Stimulated activated CD4-positive, alpha-beta T cell treated with anti-CD3 and anti-CD28 coated beads, Interleukin-12 subunit alpha, Interleukin-12 subunit beta, amount 100 ng/mL, for 24 hours (primary cell): Measurements from ENCODE around the gene SULT1A4.
"Not testable (repeated sequence)": the region's sequence is repeated elsewhere in the genome, so short reads cannot be mapped to it uniquely, and the experiment has no call there.

ENCODE experiments used
- DNase-seq, 2 experiments: peaks; one replicate each; pipeline ENCODE4 v3.0.0-alpha.2; 2020; ENCODE audit warnings: low read depth in 2 of 2

SULT1A4 gene

DNA sequence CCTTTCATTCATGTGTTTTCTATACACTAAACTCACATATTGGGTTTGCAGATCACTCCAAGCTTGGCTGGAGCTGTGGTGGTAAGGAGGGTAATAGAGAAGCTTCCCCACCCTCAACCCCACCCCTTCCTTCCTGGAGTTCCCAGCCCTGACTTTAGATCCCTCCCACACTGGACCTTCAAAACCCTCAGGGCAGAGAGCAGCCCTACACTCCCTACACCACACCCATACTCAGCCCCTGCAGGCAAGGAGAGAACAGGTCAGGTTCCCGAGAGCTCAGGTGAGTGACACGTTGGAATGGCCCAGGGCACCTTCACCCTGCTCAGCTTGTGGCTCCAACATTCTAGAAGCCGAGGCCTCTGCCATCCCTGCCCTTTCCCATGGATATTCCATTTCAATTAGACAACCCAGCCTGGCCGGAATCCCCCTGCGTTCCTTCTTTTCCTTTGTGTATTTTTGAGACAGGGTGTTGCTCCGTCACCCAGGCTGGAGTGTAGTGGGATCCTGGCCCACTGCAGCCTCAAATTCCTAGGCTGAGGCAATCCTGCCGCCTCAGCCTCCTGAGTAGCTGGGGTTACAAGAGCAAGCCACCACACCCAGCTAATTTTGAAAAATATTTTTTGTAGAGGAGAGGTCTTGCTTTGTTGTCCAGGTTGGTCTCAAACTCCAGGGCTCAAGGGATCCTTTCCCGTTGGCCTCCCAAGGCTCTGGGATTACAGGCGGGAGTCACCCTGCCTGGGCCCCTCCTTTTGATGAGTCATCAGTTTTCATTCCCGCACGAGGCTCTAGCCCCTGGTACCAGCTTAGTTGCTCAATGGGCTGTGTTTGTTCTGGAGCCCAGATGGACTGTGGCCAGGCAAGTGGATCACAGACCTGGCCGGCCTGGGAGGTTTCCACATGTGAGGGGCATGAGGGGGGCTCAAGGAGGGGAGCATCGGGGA lies at the start of gene SULT1A4:
Gene SULT1A4 (plus strand): TSS at position 208 of the 941 bp plus-strand sequence. CDS start 1,473 bp downstream, outside the sequence.
- not testable (repeated sequence) for DNase-seq

DNA sequence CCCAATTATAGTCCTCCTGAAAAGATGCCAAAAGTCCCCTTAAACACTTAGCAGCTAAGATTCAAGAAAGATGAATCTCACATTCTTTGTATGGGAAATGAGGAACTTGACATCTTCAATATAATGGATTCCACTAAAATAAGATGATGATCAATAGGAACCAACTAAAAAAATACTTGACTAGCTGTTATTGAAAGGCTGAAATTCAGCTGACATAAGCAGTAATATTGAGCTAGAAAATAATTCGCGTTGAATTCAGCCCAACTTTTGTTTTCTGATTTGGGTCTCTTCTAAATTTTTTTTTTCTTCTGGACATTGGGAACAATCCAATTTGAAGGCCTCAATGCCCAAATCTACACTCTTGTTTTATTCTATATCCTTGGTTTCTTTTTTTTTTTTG lies 36.1 kb upstream of the SULT1A4 start:
- DNase-seq = not testable (repeated sequence)

DNA sequence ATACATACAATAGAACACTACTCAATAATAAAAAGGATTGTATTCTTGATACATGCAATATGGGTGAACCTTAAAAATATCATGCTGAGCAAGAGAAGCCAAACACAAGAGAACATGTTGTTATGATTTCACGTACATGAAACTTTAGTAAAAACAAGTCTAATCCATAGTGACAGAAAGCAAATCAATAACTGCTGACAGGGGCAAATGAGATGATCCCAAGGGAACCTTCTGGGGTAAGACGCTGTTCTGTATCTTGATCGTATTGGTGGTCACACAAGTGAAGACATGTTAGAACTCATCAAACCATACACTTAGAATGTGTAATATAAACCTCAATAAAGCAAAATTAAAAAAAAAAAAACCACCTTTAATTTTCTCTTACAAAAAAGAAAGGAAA lies 34.3 kb upstream of the SULT1A4 start:
- not testable (repeated sequence) for DNase-seq

DNA sequence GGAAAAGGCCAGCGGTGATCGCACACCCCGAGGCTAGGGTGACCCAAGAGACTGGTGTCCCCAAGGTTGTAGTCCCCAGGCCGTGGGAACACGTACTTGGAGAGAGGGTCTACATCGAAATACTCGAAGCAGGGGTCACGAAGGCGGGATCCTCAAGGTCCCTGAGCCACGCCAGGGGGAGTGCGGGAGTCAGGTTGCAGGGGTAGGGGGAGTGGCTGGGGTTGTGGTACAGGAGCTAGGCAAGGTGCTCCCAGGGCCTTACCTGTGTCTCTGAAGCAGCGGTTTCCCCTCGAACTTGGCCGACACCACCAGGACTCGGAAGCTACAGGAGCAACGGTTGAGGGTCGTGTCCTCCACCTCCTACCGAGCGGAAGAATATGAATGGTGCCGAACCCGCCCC lies 6.0 kb upstream of the SULT1A4 start:
- DNase-seq = not testable (repeated sequence)

DNA sequence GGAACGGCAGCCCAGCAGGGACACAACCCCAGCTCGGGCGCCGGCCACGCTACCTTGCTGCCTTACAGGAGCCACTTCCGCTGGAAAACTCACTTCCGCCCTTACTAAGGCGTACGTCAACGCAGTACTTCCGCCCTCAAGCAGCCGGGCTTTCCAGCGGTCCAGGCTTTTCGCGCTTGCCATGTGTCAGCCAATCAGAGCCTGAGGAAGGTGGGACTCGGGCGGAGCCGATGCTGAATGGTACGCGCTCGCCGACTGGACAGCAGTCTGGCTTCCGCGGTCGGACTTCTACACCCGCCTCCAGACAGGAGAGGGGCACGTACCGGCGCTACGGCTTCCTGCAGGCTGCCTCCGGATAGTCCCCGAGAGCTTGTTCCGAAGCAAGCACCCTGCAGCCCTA lies 5.4 kb upstream of the SULT1A4 start, which contains the start of the genes BOLA2 and SLX1B:
Gene BOLA2 (minus strand): TSS at position 83 of the 400 bp plus-strand sequence. CDS start 98 bp downstream, outside the sequence.
Gene SLX1B (plus strand): TSS at position 265 of the 400 bp plus-strand sequence.
- DNase-seq = not testable (repeated sequence)

DNA sequence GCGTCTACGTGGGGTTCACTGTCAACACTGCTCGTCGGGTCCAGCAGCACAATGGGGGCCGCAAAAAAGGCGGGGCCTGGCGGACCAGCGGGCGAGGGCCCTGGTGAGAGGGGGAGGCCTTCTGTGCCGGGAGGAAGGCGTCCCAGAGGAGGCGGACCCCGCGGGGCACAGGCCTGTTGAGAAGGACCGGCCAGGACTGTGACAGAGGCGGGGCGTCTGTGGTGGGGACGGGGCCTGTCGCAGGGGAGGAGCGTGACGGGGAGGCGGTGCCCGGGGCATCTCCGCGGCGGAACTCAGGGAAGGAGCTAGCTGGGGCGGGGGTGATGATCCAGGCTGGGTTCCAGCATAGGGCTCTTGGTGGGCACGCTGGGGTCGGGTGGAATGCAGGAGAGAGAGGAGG lies 4.9 kb upstream of the SULT1A4 start:
- not testable (repeated sequence) for DNase-seq

DNA sequence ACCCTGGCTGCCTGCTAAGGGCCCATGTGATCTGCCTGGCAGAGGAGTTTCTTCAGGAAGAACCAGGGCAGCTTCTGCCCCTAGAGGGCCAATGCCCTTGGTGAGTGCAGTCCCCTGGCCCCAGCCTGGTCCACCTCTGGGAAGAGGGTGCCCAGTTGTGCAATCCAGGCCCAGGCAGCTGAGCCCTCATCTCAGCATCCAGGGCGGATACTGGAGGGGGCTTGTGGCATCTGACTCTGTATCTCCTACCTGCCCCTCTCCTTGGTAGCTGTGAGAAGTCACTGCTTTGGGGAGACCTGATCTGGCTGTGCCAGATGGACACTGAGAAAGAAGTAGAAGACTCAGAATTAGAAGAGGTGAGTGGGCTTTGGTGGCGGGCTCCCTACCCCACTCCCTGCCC lies 2.1 kb upstream of the SULT1A4 start:
- not testable (repeated sequence) for DNase-seq

DNA sequence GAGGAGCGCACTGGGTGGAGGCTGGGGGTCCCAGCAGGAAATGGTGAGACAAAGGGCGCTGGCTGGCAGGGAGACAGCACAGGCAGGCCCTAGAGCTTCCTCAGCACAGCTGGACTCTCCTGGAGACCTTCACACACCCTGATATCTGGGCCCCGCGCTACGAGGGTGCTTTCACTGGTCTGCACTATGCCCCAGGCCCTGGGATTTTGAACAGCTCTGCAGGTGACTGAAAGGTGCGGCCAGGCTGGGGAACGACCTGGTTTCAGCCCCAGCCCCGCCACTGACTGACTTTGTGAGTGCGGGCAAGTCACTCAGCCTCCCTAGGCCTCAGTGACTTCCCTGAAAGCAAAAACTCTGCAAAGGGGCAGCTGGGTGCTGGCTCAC lies 926 bp downstream of the SULT1A4 start:
- not testable (repeated sequence) for DNase-seq

DNA sequence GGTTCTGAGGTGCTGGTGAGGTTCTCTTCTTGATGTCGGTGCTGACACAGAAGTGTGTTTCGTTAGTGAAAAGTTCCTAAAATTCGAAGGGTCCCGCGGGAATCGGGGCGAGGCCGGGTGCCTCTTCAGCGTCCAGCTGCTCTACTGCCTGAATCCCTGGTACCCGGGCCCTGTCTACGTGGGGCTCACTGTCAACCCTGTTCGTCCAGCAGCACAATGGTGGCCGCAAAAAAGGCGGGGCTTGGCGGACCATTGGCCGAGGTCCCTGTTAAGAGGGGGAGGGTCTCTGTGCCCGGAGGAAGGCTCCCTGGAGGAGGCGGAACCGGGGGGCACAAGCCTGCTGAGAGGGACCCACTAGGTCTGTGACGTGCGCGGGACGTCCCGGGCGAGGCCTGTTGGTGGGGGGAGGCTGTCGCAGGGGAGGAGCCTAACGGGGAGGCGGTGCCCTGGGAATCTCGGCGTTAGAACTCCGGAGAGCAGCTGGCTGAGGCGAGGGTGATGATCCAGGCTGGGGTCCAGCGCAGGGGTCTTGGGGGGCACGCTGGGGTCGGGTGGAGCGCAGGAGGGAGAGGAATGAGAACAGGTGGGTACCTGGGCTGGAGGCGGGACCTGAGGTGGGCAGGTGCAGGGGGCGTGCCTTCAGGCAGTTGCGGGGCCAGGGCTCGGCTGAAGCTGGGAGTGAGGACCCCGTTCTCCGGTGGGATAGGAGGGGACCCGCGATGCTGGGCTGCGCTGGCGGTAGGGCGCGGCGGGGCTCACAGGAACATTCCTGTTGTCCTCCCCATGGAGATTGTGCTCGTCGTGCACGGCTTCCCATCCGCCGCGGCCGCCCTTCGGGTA lies 6.5 kb downstream of the SULT1A4 start:
- DNase-seq = not testable (repeated sequence)

DNA sequence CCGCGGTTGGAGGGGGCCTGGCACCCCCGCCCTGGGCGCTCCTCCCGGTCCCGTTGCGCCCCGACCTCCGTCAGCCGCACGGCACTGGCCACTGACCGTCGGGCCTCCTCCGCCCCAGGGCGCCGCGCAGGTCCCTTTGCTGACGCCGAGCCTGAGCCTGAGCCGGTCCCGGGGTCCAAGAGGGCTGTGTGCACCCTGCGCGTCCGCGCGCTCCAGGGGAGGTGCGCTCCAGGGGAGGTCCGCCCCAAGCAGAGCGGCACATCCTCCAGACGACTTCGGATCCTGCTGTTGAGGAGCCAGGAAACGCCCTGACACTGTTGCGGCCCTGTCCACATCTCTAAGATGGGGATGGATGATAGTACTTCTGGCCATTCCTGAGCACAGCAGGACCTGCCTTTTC lies 7.2 kb downstream of the SULT1A4 start:
- DNase-seq = not testable (repeated sequence)

DNA sequence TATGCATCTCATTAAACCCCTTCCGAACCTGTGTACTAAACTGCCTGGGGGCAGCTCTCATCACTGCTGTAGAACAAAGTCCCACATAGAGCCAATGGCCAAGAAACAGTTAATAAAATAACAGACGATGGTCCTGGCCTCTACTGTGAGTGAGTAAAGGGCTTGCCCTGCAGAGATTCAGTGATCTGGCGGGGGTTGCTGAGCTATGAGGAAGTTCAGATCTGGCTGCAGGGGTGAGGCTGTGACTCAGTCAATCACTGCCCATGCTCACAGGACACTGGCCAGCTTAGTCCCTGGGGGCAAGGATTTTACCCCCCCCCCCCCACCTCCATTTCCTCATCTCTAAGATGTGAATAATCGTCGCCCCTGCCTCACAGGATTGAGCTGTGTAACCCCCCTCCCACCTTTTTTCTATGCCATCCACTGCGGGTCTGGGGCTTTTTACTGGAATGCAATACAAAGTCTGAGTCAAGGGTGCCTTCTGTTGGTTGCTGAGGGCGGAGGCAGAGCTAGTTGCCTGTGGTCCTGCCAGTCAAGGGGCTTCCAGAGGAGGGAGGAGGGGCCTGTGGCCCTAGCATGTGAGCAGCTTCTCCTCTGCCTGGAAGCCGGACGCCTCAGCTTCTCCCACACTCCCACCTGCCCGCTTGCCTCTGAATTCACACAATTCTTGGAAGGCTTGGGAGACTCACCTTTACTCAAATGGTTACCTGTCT lies 8.1 kb downstream of the SULT1A4 start:
- not testable (repeated sequence) for DNase-seq

DNA sequence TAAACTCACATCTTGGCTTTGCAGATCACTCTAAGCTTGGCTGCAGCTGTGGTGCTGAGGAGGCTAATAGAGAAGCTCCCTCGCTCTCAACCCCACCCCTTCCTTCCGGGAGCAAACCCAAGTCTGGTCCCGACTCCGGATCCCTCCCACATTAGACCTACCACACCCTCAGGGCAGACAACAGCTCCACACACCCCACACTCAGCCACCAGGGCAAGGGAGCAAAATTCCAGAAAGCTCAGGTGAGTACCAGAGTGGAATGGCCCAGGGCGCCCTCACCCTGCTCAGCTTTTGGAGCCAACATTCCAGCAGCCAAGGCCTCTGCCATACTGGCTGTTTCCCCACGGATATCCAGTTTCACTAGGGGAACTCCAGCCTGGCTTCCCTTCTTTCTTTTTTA lies 9.9 kb downstream of the SULT1A4 start:
- peak; percentile 17 for DNase-seq

DNA sequence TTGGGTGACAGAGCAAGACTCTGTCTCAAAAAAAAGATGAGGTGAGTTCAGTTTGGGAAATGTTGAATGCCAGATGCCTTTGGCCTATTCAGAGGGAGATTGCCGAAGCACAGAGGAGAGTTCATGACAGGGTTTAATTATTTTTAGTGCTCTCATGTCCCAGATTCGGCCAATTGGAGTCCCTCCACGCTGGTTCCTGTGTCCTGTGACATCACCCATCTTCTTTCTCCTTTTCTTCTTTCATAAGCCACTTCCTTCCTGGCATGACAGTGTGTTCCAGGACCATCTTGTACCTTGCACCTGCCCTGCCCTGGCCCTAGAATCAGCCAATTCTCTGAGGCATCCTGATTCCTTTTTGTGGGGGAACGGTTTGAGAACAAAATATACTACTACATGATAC lies 12.4 kb downstream of the SULT1A4 start:
- DNase-seq = not testable (repeated sequence)

DNA sequence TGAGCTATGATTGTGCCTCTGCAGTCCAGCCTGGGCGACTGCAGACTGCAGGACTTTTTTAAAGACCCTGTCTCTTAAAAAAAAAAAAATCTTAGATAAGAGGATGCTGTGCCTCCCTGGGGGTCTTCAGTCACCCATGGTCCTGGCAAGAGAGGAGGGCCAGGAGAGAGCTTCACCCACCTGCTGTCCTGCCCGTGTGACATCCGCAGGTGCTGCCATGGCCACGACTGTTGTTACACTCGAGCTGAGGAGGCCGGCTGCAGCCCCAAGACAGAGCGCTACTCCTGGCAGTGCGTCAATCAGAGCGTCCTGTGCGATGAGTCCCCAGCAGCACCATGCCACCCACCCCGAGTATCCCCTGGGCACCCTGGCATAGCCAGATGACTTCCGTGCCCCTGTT lies 22.6 kb downstream of the SULT1A4 start:
- not testable (repeated sequence) for DNase-seq

DNA sequence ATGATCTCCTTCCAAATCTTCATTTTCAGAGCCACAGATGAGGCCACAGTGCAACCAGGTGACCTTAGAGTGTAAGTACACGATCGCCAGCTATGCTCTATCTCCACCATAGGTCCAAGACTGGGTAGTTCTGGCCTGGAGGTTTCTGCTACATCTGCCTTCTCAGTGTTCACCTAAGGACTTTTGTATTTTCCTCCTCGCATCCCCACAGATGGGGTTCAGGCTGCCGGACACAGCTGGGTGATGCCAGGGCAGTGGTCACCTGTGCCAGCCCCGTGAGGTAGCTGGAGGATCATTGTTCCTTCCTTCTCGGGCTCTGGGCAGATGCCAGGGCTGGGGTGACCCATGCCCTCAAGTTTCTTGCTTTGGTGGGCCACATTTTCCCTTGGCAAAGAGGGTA lies 46.6 kb downstream of the SULT1A4 start, which contains the start of gene NPIPB12:
Gene NPIPB12 (minus strand): TSS at position 101 of the 400 bp plus-strand sequence.
- DNase-seq = not testable (repeated sequence)
